ENCODE data around the gene LRRC72.

The LRRC72 gene

GRCh38 chr7:16585540-16585939 is 58.9 kb downstream of the LRRC72 start:
- no peak for TF ChIP-seq CTCF (IDR thresholded peaks at IDR 0.05; ENCODE audit: unreplicated experiment in 3 of 3)
- H3K4me3 Mint-ChIP-seq, result no peak overlapping the region
- no peaks in the 10 kb centered on the region for H3K4me1 Mint-ChIP-seq

DNA sequence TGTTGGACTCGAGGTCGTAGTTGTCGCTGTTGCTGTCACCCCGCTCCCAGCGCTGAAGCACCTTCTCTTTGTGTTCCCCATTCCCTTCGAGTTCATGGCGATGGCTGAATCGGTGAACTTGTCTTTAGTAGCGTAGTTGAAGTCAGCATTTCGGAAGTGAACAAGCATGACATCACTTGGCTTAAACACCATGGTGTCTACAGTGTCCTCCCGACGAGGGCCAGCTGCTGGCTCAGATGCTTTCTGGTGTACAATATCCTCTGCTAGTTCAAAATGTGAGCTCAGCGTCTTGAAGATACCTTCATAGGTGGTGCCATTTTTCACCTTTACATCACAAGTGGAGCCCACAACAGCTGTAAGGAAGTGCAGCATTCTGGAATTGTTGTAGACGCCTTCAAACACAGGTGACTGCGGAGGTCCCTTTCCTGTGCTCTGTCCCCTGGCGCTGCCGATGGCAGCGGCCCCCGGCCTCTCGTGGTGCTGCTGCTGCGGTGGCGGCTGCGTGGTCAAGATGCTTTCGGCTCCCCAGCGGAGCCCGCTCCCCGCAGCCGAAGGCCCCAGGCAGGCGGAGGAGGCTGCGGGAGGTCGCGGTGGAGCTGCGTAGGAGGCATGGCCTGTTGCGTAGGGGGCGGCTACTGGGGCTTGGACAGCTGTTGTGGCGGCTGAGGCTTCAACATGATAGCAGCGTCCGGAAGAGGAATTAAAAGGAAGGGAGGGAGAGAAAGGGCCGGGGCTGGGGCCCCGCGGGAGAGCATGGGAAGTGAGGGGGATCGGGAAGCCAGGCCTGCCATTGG is 59.7 kb downstream of the LRRC72 start:
- H3K4me3 Mint-ChIP-seq, result no peak overlapping the region
- no peaks in the 10 kb centered on the region for H3K27me3 Mint-ChIP-seq (ENCODE audit: low read depth)
- no peaks in the 10 kb centered on the region for H3K36me3 Mint-ChIP-seq (ENCODE audit: low read depth)
- no peak for TF ChIP-seq CTCF (IDR thresholded peaks at IDR 0.05; ENCODE audit: unreplicated experiment in 3 of 3)
- no peaks in the 10 kb centered on the region for H3K4me1 Mint-ChIP-seq
- H3K27ac Mint-ChIP-seq, result no peak overlapping the region
- no peaks in the 10 kb centered on the region for H3K9me3 Mint-ChIP-seq

More at GRCh38 chr7:16585540-16585939, 58.9 kb downstream of the LRRC72 start:
- H3K36me3 Mint-ChIP-seq (ENCODE audit: low read depth), result no peaks in the 10 kb centered on the region
- H3K27me3 Mint-ChIP-seq (ENCODE audit: low read depth), result no peaks in the 10 kb centered on the region
- no peak overlapping the region for H3K27ac Mint-ChIP-seq
- no peaks in the 10 kb centered on the region for H3K9me3 Mint-ChIP-seq

GRCh38 chr7:16587129-16587528 is 60.5 kb downstream of the LRRC72 start:
- no peaks in the 10 kb centered on the region for H3K9me3 Mint-ChIP-seq
- no peaks in the 10 kb centered on the region for H3K36me3 Mint-ChIP-seq (ENCODE audit: low read depth)
- H3K27me3 Mint-ChIP-seq (ENCODE audit: low read depth), result no peaks in the 10 kb centered on the region
- no peaks in the 10 kb centered on the region for H3K4me1 Mint-ChIP-seq
- H3K4me3 Mint-ChIP-seq, result no peak overlapping the region
- no peak overlapping the region for H3K27ac Mint-ChIP-seq
- TF ChIP-seq CTCF (IDR thresholded peaks at IDR 0.05; ENCODE audit: unreplicated experiment in 3 of 3), result no peak

- Mint-ChIP-seq H3K36me3 (ENCODE audit: low read depth) (no peaks in the 10 kb centered on the region), H3K4me3 (no peak overlapping the region), H3K27ac (no peak overlapping the region), H3K9me3 (no peaks in the 10 kb centered on the region), H3K4me1 (no peaks in the 10 kb centered on the region), H3K27me3 (ENCODE audit: low read depth) (no peaks in the 10 kb centered on the region)
- TF ChIP-seq CTCF (IDR thresholded peaks at IDR 0.05; ENCODE audit: unreplicated experiment in 3 of 3), result no peak
These were observed 61.2 kb downstream of the LRRC72 start for GRCh38 chr7:16587790-16588189.

GRCh38 chr7:16589881-16590280 is 63.3 kb downstream of the LRRC72 start:
- no peaks in the 10 kb centered on the region for H3K9me3 Mint-ChIP-seq
- TF ChIP-seq CTCF (IDR thresholded peaks at IDR 0.05; ENCODE audit: unreplicated experiment in 3 of 3), result no peak
- H3K27ac Mint-ChIP-seq, result no peak overlapping the region
- no peaks in the 10 kb centered on the region for H3K36me3 Mint-ChIP-seq (ENCODE audit: low read depth)
- H3K4me1 Mint-ChIP-seq, result no peaks in the 10 kb centered on the region
- H3K4me3 Mint-ChIP-seq, result no peak overlapping the region
- H3K27me3 Mint-ChIP-seq (ENCODE audit: low read depth), result no peaks in the 10 kb centered on the region

- Mint-ChIP-seq H3K27ac (no peak overlapping the region), H3K27me3 (ENCODE audit: low read depth) (no peaks in the 10 kb centered on the region)
These were observed 63.8 kb downstream of the LRRC72 start for GRCh38 chr7:16590424-16590823.

More at GRCh38 chr7:16590424-16590823, 63.8 kb downstream of the LRRC72 start:
- no peak for TF ChIP-seq CTCF (IDR thresholded peaks at IDR 0.05; ENCODE audit: unreplicated experiment in 3 of 3)
- Mint-ChIP-seq H3K4me1 (no peaks in the 10 kb centered on the region), H3K4me3 (no peak overlapping the region), H3K36me3 (ENCODE audit: low read depth) (peaks cover 1% of the 10 kb centered on the region), H3K9me3 (no peaks in the 10 kb centered on the region)

Measured in nephron (organoid).